Loucy (cell line): ENCODE data around the gene TMEM181.

Experiments
- H2AFZ ChIP-seq: fragments of 200-600 bp; sonication (generic); 2 replicates; pipeline ENCODE4 v1.6.0; 2016; ENCODE audit warnings: antibody characterized with exemption, mild to moderate bottlenecking, low read length, moderate library complexity
- H3F3A ChIP-seq: fragments of 200-600 bp; 2 replicates; pipeline ENCODE4 v1.6.0; 2016; ENCODE audit warnings: antibody characterized with exemption, low read depth, mild to moderate bottlenecking
- H3K27me3 ChIP-seq: fragments of 200-600 bp; sonication (generic); 2 replicates; pipeline ENCODE4 v1.6.1; 2014; ENCODE audit warnings: low read length, mild to moderate bottlenecking; ENCODE audit not compliant: insufficient read depth, poor library complexity, severe bottlenecking
- H3K36me3 ChIP-seq: fragments of 200-600 bp; sonication (generic); 2 replicates; pipeline ENCODE4 v1.6.1; 2016; ENCODE audit warnings: low read length; ENCODE audit not compliant: insufficient read depth
- H3K4me1 ChIP-seq: fragments of 200-600 bp; sonication (generic); 2 replicates; pipeline ENCODE4 v1.5.1; 2014; ENCODE audit warnings: low read length, mild to moderate bottlenecking; ENCODE audit not compliant: insufficient read depth, poor library complexity, severe bottlenecking
- H3K4me2 ChIP-seq: fragments of 200-600 bp; sonication (generic); 2 replicates; pipeline ENCODE4 v1.6.0; 2014; ENCODE audit warnings: antibody characterized with exemption, low read length, low read depth, mild to moderate bottlenecking; ENCODE audit not compliant: poor library complexity, severe bottlenecking
- H3K4me3 ChIP-seq: fragments of 200-600 bp; sonication (generic); 2 replicates; pipeline ENCODE4 v1.5.1; 2014; ENCODE audit warnings: low read length, mild to moderate bottlenecking, mixed read lengths; ENCODE audit not compliant: poor library complexity, severe bottlenecking
- H3K79me2 ChIP-seq: fragments of 200-600 bp; sonication (generic); 2 replicates; pipeline ENCODE4 v1.6.1; 2014; ENCODE audit warnings: low read length; ENCODE audit not compliant: insufficient read depth
- H3K9ac ChIP-seq: fragments of 200-600 bp; sonication (generic); 2 replicates; pipeline ENCODE4 v1.6.0; 2014; ENCODE audit warnings: mild to moderate bottlenecking, low read depth, low read length, moderate library complexity; ENCODE audit not compliant: poor library complexity, severe bottlenecking
- H3K9me2 ChIP-seq: fragments of 200-600 bp; sonication (generic); replicated peaks from 2 replicates; pipeline ENCODE4 v1.6.1; 2016; ENCODE audit warnings: low read depth, low read length, mixed read lengths
- H3K9me3 ChIP-seq: fragments of 200-600 bp; sonication (generic); 2 replicates; pipeline ENCODE4 v1.6.1; 2014; ENCODE audit warnings: mild to moderate bottlenecking, antibody characterized with exemption, low read length, low read depth; ENCODE audit not compliant: insufficient read depth
- H4K20me1 ChIP-seq: fragments of 200-600 bp; sonication (generic); 2 replicates; pipeline ENCODE4 v1.6.0; 2014; ENCODE audit warnings: antibody characterized with exemption, low read length, mild to moderate bottlenecking; ENCODE audit not compliant: insufficient read depth, poor library complexity, severe bottlenecking
- EZH2phosphoT487 ChIP-seq: fragments of 200-600 bp; IDR thresholded peaks from 2 replicates; pipeline ENCODE4 v1.6.1; 2018; ENCODE audit warnings: antibody characterized with exemption, mild to moderate bottlenecking, moderate library complexity, borderline replicate concordance
- TF ChIP-seq, protein P1 (sequence below): fragments of 200-600 bp; sonication (generic); conservative IDR thresholded peaks from 2 replicates; pipeline ENCODE4 v1.5.1; 2014; ENCODE audit warnings: mild to moderate bottlenecking, antibody characterized with exemption, low read length

TMEM181 gene

DNA sequence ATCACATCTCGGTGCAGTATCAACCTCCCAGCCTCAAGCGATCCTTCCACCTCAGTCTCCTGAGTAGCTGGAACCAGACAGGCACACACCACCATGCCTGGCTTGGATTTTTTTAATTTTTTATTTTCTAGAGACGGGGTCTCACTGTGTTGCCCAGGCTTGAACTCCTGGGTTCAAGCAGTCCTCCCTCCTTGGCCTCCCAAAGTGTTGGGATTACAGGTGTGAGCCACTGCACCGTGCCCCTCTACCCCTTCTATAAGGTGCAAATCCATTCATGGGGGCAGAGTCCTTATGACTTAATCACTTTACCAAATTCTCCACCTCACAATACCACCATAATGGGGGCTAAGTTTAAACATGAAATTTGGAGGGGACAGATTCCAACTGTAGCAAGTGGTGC lies 37.7 kb downstream of the TMEM181 start:
- Histone ChIP-seq H3K4me1 (no peaks in the 10 kb centered on the region), H2AFZ (no peak overlapping the region), H3F3A (no peaks in the 10 kb centered on the region), H3K9me3 (no peaks in the 10 kb centered on the region), H3K9me2 (no peaks in the 10 kb centered on the region), H3K27me3 (no peaks in the 10 kb centered on the region), H3K79me2 (no peaks in the 10 kb centered on the region), H3K36me3 (peaks cover 48% of the 10 kb centered on the region; the same call in 1 of the 2 replicates), H3K4me2 (no peak overlapping the region), H4K20me1 (no peaks in the 10 kb centered on the region), H3K9ac (no peak overlapping the region), H3K4me3 (no peak overlapping the region)
- TF ChIP-seq, protein P1, sequence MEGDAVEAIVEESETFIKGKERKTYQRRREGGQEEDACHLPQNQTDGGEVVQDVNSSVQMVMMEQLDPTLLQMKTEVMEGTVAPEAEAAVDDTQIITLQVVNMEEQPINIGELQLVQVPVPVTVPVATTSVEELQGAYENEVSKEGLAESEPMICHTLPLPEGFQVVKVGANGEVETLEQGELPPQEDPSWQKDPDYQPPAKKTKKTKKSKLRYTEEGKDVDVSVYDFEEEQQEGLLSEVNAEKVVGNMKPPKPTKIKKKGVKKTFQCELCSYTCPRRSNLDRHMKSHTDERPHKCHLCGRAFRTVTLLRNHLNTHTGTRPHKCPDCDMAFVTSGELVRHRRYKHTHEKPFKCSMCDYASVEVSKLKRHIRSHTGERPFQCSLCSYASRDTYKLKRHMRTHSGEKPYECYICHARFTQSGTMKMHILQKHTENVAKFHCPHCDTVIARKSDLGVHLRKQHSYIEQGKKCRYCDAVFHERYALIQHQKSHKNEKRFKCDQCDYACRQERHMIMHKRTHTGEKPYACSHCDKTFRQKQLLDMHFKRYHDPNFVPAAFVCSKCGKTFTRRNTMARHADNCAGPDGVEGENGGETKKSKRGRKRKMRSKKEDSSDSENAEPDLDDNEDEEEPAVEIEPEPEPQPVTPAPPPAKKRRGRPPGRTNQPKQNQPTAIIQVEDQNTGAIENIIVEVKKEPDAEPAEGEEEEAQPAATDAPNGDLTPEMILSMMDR, result no peak
- no peak for TF ChIP-seq EZH2phosphoT487

DNA sequence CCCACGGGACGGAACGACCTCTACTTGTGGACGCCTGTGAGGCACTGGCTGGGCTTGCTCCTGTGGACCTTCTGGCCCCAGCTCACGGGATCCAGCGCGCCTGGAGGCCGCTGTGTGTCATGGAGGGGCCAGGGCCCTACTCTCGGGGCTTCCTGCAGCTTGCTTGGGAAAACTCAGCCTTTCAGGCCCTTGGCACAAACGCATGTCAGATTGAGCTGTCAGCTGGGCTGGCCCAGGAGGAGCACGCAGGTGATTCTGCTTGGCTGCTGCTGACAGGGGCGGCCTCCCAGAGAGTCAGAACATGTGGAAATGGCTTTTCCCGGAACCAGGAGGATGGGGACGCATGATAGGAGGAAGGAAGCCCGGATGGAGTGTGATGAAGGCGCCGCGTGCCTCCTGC lies 39.7 kb downstream of the TMEM181 start:
- Histone ChIP-seq H3K36me3 (peaks cover 42% of the 10 kb centered on the region; the same call in 1 of the 2 replicates), H4K20me1 (no peaks in the 10 kb centered on the region), H3K9ac (no peak overlapping the region), H3K4me2 (no peak overlapping the region), H3K27me3 (no peaks in the 10 kb centered on the region), H3K4me1 (no peaks in the 10 kb centered on the region), H3K79me2 (no peaks in the 10 kb centered on the region), H2AFZ (no peak overlapping the region), H3K4me3 (no peak overlapping the region), H3K9me2 (no peaks in the 10 kb centered on the region), H3F3A (no peaks in the 10 kb centered on the region), H3K9me3 (no peaks in the 10 kb centered on the region)
- no peak for TF ChIP-seq EZH2phosphoT487
- TF ChIP-seq, protein P1, result no peak

DNA sequence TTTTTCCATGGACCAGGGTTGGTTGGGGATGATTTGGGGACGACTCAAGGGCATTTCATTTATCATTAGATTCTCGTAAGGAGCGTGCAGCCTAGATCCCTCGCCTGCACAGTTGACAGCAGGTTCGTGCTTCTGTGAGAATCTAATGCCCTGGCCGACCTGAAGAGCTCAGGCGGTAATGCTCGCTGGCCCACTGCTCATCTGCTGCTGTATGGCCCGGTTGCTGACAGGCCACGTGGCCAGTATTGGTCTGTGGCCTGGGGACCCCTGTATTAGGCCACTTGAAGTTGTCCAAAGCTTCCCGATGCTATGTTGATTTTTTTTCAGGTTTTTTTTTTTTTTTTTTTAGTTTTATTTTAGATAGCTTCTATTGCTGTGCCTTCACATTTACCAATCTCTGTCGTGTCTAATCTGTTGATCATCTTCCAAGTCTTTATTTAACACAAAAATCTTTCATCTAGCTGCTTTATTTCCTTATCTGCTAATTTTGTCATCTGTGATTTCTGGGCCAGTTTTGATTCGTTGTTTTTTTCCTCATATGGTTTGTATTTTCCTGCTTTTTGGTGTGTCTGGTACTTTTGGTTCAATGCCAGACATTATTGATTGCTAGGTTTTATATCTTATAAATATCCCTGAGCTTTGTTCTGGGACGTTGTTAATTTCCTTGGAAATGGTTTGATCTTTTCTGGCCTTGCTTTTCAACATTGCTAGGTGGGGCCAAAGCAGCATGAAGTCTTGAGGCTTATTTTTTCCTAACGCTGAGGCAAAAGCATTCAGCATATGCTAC lies 43.6 kb downstream of the TMEM181 start:
- Histone ChIP-seq H3K79me2 (no peaks in the 10 kb centered on the region), H3K9me2 (no peaks in the 10 kb centered on the region), H3K36me3 (peaks cover 51% of the 10 kb centered on the region; the same call in 1 of the 2 replicates), H3F3A (no peaks in the 10 kb centered on the region), H2AFZ (no peak overlapping the region), H3K4me2 (no peak overlapping the region), H3K9ac (no peak overlapping the region), H3K9me3 (no peaks in the 10 kb centered on the region), H3K27me3 (no peaks in the 10 kb centered on the region), H4K20me1 (no peaks in the 10 kb centered on the region), H3K4me3 (no peak overlapping the region), H3K4me1 (no peaks in the 10 kb centered on the region)
- TF ChIP-seq EZH2phosphoT487, result no peak
- TF ChIP-seq, protein P1, result no peak
